ENCODE results near the gene ZNF653.
"Not testable (repeated sequence)": the region's sequence is repeated elsewhere in the genome, so short reads cannot be mapped to it uniquely, and the experiment has no call there.

The ZNF653 gene

DNA sequence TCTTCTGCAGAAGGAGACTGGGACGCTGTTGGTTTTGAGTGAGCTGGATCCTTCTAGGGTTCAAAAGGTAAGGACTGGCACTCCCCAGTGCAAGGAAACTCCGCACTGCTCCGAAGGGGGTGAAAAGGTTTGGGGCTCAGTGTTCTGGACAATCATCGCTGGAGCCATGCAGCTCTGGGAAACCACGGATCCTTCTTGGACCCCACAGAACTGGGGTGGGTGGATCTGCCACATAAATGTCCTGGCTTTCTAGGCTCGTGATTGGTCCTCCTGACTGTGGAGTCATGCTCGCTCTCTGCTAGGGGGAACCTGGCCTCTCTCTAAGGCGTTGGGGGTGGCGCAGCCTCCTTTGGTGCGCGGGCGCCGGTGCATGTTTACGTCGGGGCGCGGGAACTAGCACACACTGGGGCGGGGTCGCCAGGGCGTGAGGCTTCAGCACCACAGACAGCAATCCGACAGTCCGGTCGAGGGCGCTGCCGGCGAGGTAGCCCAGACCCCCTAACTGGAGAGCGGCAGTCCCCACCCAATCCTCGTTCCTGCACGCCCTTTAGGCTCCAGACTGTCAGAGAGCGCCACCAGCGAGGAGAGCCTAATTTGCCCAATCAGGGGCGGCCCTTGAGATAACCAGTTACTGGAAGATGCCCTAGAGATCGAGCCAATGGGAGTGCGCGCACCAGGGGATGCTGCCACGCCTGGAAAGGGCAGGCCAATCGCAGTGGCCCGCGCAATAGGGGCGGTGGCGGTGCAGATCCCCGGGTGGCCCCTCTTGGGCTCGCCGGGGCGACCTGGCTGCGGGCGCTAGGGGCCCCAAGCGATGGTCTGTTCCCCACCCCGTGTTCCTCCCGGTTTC, 23.9 kb downstream of the ZNF653 start:
- ATAC-seq (peak; percentile 89), DNase-seq (peak; percentile 88)

DNA sequence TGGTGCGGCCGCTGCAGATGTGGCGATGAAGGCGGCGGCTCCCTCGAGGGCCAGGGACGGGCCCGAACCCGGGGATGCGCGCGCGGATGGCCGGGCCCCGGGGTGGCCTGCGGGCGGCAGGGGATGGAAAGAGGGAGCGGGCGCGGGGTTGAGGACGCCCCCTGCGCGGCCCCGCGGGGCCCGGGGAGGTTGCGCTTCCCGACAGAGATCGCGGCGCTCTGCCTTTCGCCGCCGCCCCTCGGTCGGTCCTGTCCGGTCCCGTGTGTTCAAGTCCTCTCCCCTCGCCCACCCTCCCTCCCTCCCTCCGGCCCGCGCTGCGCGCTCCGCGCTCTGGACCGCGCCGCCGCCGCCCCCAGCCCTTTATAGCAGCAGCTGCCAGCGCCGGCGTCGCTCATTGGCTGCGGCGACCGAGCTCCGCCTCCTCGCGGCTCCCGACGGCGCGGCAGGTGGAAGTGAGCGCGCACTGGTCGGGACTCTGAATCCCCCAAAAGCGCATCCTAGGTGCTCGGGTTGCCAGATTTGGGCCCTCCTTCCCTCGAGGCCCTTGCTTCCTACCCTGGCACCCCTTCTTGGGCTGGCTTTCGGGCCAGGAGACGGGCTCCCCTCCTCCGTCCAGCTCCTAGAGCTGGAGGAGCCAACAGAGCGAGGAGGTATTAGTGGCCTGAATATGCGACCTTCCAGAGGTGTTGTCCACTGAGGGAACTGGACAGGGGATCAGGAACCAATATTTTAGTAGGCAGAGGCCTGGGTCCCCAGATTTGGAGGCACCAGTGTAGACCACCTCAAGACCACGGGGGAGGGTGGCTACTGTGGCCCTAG, 24.7 kb downstream of the ZNF653 start, which contains the start of gene ELAVL3:
Gene ELAVL3 (minus strand): TSS at position 332 of the 819 bp plus-strand sequence. CDS start 438 bp downstream, outside the sequence.
- DNase-seq (no peak), ATAC-seq (no peak)

DNA sequence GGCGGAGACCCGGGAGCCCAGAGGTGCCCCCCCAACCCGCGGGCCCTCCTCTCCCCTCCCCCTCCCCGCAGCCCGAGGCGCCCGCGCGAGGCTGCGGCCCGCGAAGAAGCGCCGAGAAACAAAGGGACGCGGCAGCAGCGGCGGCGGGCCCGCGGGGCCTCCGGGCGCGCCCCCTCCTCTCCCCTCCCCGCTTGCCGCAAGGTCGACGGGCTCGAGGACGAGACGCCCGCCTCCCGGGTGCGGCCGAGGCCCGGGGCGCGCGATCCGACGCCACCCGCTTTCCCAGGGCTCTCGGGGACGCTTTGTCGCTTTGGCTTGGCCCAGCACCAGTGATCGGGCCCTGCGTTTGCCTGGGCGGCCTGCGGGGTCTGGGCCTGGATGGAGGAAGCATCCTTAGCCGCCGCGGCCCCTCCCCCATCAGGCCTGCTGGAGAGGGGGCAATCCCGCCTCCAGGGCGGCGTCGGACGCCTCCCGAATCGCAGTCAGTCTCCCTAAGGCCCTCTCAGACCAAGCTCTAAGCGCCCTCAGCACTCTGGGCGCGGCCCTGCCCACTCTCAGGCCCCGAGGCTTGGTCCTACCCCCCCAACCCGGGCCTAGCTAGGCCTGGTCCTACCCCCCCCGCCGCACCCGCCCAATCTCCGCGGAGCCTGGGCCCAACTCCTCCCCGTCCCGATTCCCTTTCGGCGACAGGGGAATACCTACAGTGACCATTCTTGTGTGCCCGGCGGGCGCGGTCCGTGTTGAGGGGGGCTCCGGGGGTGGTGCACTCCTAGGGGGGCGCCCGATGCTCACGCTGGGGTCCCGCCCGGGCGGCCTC, 25.5 kb downstream of the ZNF653 start:
- DNase-seq = no peak
- ATAC-seq = no peak

DNA sequence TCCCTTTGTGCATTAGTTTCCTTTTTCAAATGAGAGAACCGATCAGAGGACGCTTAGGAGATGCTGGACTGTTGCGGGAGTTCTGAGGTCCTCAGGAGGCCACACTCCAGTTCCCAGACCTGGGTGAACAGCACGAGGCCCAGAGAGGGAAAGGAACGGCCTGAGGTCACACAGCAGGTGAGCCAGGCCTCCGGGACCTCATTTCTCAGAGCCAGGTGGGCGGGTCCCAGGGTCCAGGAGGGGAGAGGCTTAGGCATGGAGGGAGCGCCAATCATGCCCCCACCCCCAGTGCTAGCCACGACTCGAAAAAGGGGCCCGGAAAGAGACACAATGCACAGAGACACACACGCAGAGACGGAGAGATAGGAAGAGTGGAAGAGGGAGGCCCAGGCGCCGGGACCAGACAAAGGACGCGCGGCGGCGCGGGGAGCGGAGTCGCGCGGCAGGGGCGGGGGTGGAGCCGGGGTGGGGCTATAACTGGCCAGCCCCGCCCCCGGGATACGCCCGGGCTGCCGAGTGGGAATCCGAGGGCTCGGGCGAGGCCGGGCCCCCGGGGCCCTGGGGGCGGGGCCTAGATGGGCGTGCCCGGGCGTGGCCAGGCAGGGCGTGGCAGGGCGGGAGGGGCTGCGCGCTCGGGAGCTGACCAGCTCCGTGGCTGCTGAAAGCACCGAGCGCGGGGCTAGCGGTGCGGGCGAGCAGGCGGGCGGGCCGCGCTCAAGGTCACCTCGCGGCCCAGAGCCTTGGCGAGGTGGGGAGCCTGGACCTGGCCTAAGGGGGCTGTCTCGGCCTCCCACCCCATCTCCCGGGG, 26.3 kb downstream of the ZNF653 start:
- ATAC-seq = no peak
- peak; percentile 53 for DNase-seq

DNA sequence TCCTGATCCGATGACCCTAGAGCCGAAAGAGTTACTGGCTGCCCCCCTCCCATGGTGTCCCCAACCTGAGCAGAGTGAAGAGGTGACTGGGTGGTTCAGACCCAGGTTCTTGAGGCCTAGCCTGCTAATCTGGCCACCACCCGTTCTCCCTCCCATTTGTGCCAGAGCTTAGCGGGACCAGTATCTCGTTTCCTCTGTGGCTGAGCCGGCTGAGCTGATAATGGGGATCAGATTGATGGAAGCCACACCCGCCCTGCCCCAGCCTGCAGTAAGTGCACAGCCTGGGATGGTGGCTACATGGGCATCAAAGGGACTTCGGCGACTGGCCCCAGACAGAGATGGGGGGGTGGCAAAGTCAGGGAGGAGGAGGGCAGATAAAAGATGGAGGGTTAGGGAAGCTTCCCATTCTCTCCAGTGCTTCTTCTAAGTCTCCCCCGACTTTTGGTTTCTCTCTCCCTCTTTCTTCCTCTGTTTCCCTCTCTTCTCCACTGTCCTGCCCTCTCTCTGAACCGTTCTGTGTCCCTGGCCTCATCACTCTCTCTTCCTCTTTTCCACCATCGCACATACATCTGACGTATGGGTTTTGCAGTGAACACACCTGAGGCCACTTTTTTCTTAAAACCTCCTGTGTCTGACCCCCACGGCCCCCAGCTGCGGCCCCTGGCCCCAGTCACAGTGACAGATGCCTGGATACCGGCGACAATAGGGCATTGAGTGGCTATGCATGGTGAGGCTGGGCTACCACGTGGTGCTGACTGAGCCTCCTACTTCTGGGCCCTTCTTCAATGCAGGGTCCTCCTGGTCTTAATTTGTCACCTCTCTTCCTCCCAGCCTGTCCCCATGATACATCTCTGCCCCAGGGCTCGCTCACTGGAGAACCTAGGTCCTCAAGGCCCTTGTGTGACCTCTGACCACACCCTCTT, 27.2 kb downstream of the ZNF653 start:
- DNase-seq (no peak), ATAC-seq (no peak)

DNA sequence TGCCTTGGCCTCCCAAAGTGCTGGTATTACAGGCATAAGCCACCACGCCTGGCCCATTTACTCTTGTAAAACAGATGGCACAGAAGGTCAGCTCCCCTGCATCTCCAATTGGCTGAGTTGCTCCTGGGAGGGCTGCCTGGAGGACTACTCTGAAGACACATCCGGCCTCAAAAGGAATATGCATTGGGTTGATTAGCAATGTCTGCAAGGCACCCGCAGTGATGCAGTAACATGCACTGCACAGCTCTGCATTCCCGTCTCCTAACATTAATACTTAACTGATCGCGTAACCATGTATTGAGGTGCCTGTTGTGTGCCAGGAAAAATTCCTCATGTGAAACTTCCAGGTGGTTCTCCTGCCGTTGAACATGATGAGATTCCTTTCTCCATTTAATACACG, 29.8 kb downstream of the ZNF653 start:
- DNase-seq (no peak), ATAC-seq (no peak)

DNA sequence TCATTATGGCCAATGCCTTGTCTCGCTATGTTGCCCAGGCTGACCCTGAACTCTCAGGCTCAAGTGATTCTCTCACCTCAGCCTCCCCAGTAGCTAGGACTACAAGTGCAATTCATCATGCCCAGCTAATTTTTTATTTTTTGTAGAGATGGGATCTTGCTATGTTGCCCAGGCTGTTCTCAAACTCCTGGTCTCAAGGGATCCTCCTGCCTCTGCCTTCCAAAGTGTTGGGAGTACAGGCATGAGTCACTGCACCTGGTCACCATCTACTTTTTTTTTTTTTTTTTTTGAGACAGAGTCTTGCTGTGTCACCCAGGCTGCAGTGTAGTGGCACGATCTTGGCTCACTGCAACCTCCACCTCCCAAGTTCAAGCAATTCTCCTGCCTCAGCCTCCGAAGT, 30.3 kb downstream of the ZNF653 start:
- ATAC-seq, DNase-seq: not testable (repeated sequence)

DNA sequence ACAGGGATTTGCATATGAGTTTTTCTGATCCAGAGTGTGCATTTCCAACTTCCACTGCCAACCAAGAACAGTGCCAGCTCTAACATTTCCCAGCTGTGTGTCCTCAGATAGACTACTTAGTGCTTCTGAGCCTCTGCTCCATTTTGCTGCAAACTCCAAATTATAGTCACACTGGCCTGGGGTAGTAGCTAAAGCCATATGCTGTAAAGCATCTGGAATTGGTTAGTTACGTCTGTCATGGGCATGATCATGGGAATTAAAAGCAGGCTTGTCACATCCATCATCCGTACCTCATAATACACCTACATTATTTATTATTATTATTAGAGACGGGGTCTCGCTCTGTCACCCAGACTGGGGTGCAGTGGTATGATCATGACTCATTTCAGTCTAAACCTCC, 31.9 kb downstream of the ZNF653 start:
- DNase-seq (no peak), ATAC-seq (no peak)

DNA sequence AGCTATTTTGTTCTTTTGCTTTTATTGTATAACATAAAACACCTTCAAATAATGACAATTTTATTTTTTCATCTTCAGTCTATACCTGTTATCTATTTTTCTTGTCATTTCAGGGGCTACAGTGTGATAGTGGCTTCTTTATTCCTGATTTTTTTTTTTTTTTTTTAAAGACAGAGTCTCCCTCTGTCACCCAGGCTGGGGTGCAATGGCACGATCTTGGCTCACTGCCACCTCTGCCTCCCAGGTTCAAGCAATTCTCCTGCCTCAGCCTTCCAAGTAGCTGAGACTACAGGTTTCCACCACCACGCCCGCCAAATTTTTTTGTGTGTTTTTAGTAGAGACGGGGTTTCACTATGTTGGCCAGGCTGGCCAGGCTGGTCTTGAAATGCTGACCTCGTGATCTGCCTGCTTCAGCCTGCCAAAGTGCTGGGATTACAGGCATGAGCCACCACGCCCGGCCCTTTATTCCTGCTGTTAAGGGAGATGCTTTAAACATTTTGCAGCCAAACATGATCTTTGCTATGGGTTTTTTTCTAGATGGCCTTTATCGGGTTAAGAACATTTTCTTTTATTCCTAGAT, 37.3 kb downstream of the ZNF653 start:
- not testable (repeated sequence) for ATAC-seq, DNase-seq

DNA sequence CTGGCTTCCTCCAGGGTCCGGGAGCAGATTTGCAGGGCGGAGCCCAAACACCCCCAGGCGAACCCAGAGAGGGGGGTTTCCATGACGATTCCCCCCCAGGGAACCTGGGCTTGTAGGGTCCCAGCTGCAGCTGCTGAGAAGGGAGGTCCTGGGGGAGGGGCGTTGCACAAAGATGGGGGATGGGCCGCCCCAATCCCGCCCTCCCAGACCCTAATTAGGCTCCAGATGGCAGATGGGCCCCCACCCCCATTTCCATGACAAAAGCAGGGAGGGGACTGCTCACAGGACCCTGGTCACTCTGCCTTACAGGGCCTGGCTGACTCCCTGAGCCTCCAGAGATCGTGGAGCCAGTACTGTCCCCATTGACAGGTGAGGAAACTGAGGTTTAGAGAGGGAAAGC, 40.0 kb downstream of the ZNF653 start:
- DNase-seq (no peak), ATAC-seq (no peak)

DNA sequence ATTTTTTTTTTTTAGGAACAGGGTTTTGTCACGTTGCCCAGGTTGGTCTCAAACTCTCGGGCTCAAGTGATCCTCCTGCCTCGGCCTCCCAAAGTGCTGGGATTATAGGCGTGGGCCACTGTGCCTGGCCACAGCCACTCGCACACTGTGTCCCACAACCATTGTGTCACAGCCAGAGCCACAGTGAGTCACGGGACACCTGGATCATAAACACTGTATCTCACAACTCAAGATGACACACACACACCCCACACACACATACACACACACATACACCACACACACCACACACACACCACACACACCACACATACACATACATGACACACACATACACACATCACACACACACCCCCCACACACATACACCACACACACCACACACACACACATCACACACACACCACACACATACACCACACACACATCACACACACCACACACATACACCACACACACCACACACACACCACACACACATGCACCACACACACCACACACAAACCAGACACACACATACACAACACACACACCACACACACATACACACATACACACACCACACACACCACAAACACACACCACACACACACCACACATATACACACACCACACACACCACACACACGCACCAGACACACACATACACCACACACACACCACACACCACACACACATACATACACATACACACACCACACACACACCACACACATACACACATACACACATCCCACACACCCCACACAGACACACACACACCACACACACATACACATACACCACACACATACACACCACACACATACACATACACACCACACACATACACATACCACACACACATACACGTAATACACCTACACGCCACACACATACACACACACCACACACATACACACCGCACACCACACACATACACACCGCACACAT, 41.0 kb downstream of the ZNF653 start:
- ATAC-seq (no peak), DNase-seq (no peak)

DNA sequence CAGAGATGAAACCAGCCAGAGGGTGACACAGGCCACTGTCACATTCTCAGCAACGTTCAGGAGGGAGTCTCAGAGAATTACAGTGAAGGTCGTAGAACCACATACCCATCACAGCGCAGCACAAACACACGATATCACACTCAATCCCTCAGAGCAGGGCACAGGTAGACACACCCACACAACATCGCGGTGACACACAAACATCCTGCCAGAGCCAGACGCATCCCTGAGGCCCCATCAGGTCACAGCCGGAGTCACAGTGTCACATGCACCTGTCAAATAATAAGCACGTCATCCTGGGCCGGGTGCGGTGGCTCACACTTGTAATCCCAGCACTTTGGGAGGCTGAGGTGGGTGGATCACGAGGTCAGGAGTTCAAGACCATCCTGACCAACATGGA, 42.2 kb downstream of the ZNF653 start:
- no peak for ATAC-seq
- no peak for DNase-seq

DNA sequence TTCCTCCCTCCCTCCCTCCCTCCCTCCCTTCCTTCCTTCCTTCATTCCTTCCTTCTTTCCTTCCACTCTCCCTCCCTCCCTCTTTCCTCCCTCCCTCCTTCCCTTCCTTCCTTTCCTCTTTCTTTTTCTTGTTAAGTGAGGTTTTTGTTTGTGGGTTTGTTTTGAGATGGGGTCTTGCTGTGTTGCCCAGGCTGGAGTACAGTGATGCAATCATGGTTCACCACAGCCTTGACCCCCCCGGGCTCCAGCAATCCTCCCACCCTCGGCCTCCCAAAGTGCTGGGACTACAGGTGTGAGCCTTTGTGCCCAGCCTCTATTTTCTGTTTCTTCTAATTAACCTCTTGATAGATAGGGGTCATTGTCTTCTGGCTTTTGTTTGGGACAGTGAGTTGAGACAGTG, 44.2 kb downstream of the ZNF653 start:
- no peak for DNase-seq
- no peak for ATAC-seq

DNA sequence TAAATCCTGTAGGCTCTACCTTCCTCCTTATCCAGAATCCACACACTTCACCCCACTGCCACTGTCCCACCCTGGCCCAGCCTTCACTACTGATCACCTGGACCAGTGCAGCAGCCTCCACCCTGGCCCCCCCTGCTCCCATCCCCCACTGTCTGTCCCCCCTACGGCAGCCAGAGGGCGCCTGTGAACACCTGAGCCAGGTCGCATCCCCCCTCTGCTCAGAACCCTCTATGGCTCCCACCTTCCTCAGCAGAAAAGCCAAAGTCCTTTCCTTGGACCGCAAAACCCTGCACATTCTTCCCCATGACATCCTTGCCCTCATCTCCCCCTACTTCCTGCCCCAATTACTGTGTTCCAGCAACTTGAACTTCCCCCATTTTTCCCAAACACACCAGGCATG, 45.4 kb downstream of the ZNF653 start:
- DNase-seq (peak; percentile 33), ATAC-seq (no peak)

DNA sequence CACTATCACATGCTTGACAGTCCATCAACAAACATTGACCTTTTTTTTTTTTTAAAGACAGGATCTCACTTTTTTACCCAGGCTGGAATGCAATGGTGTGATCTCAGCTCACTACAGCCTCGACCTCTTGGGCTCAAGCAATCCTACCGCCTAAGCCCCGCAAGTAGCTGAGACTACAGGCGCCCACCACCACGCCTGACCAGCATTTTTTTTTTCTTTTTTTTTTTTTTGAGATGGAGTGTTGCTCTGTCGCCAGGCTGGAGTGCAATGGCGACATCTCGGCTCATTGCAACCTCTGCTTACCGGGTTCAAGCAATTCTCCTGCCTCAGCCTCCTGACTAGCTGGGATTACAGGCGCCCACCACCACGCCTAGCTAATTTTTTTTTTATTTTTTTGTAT, 46.7 kb downstream of the ZNF653 start:
- ATAC-seq, DNase-seq: not testable (repeated sequence)

DNA sequence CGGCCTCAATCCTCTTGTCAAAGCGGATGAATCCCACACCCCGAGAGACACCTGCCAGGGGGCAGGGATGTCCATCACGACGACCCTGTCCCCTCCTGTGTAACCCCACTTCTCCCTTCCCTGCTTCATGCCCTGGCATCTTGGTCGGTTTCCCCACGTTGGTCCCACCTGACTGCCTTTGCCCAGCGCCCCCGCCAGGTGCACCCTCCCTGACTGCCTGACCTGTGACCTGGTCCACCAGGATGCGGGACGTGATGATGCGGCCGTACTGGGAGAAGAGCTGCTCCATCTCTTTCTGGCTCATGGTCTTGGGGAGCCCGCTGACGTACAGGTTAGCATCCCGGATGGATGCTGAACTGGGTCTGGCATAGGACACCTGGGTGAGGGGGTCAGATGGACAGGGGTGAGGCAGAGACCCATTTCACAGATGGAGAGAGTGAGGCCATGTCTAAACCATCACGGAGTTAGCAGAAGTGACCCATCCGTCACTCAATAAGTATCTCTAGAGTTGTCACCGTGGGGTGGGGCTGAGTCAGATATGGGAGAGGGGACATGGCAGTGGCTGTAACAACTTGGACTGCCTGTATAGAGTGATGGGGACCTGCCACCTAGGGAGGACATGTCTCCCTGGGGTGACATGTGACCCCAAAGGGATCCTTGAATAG, 47.3 kb downstream of the ZNF653 start:
- DNase-seq (no peak), ATAC-seq (no peak)

DNA sequence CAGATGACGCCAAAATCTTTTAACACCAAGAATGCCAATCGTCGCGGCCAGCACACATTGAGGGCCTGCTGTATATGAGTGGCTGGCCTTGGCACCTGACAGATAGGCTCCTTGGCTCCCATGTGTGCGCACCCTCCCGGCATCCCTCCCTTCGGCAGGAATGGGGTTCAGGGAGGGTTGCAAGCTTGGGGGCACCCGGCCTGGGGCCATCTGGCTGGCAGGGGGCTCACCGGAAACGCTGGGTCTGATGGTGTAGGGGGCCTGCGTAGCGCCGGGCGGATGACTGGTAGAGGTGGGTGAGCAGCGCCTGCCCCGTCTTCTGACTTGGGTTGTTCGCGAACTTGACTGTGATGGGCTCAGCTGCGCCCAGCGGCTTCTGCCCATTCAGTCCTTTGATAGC, 47.8 kb downstream of the ZNF653 start:
- no peak for ATAC-seq
- DNase-seq = no peak

DNA sequence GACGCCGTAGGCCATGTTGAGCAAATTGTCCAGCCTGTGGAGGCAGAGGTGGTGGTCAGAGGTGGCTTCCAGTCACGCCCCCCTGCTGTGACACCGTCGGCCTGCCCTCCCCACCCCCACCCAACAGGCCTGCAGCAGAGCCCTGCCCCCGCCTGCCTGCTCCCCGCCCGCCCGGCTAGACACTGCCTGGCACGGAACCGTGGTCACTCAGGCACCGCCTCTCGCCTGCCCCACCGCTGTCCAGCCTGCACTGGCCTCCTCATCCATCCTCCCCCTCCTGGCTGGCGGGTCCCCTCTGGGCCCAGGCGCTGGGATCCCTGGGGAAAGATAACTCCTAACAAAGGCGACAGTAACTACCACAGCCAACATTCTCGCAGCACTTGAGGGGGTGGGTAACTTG, 48.5 kb downstream of the ZNF653 start:
- DNase-seq (no peak), ATAC-seq (peak; percentile 28)
